Skin epidermis (tissue), 12 donors: ENCODE results near the gene CATSPERD.

ENCODE experiments used
- H3K27ac ChIP-seq, 21 experiments: fragments of 200-600 bp; sonication (generic) in 11 of 21; one replicate each; pipeline ENCODE4 v1.5.0; 2020; ENCODE audit warnings: mild to moderate bottlenecking in 3 of 21, inconsistent platforms in 2 of 21, moderate library complexity in 2 of 21
- H3K4me3 ChIP-seq, 7 experiments: fragments of 200-600 bp; sonication (generic) in 2 of 7; one replicate each; pipeline ENCODE4 v1.5.0; 2020; ENCODE audit warnings: inconsistent platforms in 2 of 7, mild to moderate bottlenecking in 2 of 7, moderate library complexity in 1 of 7

Gene CATSPERD, protein sequence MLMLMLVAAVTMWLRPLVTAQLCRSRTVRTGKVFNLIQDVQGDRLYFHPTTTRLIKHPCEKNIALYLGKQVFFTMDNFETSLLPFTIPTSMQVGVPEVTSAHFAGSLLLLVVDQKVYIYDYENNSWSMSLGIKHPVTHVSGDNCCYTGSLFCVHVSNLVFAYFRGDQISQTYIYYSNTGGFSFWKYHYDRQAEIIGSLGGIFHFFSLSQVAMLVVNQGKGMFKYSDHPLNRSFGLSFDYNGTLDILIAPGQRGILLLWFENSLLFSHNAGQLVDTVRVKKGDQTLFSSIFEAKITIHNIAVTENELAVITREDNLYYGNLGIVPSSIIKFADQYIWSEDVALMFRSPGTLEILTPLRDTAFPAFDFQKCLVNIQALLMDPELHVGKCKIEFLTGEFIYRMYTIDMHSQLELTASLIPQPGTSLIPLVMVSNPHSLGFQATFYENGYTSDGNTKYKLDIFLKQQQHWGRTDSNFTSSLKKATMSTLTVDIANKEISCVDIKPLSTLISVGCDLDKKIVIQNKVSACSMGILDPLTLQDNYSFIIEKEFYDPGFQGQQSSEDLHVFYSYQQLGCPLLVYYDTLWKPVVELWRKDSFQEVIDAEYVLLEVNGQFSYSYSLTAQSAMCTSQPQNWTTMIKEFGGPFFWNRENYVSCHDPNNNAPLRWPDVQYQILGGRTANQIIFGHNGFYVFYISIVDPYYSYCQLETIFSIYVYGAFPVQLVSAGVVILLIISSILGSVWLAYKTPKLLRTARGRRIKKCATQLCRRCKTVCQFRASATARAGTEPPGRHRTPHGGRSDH

DNA sequence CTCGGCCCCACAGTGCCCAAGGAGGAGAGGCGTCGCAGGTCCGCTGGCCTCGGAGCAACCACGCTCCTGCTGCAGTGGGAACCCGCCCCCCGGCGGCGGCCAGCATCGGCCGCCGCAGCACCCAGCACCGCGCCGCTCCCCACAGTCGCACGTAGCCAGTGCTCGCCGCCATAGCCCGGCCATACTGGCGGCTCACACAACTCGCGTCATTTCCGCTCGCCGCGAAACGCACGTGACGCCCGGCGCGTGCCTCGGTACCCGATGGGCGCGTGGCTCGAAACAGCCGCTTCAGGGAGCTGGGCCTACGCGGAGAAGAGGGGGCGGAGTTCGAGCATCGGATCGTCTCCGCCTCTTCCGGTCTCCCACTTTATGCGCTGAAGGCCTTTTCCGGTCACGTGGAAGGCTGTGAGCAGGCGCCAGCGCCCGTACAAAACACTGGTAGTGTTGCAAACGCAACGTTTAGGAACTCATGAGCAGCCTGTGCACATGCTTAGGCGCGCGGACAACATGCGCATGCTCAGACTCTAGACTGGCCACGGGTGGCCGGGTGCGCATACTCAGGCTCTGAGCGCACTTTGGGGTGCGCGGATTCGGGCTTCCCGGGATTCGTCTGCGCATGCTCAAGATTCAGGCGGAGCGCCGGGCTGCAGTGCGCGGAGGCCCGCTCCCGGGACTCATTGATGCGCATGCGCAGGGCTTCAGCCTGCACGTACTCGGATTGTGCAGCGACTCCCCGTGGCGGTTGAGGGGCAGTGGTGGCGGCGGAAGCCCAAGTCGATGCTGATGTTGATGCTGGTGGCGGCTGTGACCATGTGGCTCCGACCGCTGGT is at the start of gene CATSPERD, which contains the start of gene LONP1:
Gene CATSPERD, plus strand, starts transcription at position 677 of the 830 bp plus-strand sequence. Its CDS starts 101 bp downstream, at position 778.
Gene LONP1, minus strand, starts transcription at position 186 of the 830 bp plus-strand sequence. Its CDS starts 14 bp downstream, at position 172.
- Histone ChIP-seq H3K4me3 (peak within 1 kb of the TSS; percentile 84 to 100 (median 92)), H3K27ac (peak within 1 kb of the TSS; percentile 77 to 100 (median 94))

DNA sequence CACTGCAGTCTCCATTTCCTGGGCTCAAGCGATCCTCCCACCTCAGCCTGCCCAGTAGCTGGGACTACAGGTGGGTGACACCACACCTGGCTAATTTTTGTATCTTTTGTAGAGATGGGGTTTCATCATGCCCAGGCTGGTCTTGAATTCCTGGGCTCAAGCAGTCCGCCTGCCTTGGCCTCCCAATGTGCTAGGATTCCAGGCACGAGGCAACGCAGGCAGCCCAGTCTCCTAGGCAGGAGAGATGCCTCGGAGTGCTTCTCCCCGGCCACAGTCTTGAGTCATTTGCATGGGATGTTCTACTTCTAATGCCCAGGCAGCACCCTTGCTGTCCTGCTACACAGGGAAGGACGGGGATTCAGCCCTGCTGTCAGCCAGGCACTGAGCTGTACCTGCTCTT is 48.8 kb upstream of the CATSPERD start:
- Histone ChIP-seq H3K27ac (no peak overlapping the region), H3K4me3 (no peak overlapping the region)

DNA sequence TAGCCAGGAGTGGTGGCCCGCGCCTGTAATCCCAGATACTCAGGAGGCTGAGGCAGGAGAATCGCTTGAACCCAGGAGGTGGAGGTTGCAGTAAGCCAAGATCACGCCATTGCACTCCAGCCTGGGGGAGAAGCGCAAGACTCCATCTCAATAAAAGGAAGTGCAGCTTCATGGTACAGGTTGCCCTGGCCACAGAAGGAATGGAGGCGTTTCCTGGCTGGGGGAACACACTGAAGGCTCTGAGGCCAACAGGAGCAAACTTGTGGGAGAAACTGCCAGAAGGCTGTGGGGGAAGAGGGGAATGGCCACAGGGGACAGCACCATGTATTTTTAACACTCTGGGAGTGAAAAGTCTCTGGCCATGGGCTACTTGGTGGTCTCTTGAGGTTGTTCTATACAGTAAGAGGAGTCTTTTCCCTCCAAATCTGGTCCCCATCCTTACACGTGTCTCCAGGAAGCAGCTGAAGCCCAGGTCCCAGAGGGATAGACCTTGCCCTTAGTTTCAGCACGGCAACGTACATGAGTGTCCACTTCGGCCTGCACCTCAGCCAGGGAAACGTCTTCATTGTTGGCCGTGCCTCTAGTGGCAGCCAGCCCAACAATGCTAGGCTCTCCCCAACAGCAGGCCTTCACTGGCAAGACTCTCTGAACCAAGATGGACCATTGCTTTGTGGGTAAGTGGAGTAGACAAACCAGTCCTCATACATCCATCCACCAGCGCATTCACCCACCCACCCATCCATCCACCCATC is 47.6 kb upstream of the CATSPERD start:
- no peak overlapping the region for H3K27ac ChIP-seq
- H3K4me3 ChIP-seq = no peak overlapping the region

DNA sequence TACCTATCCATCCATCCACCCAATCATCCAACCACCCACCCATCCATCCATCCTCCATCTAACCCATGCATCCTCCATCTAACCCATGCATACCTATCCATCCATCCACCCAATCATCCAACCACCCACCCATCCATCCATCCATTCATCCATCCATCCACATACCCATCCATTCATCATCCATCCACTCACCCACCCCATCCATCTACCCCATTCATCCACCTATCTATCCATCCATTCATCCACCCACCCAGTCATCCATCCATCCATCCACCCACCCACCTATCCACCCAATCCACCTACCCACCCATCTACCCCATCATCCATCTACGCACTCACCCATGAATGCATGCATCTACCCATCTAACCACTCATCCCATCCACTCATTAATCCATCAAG is 46.7 kb upstream of the CATSPERD start:
- Histone ChIP-seq H3K27ac (no peak overlapping the region), H3K4me3 (no peak overlapping the region)

DNA sequence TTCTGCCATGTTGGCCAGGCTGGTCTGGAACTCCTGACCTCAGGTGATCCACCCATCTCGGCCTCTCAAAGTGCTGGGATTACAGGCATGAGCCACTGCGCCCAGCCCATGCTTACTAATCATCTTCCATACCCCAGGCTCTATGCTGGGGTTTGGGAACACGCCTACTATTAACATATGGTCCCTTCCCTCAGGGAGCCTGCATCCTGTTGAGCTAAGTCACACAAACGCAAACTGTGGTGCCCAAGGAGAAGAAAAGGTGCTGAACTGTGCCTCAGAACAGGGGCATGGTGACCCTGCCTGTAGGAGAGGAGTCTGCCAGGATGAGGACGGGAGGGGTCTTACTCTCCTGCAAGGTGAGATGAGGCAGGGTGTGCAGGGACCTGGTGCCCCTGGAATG is 45.7 kb upstream of the CATSPERD start:
- Histone ChIP-seq H3K4me3 (no peak overlapping the region), H3K27ac (no peak overlapping the region)

DNA sequence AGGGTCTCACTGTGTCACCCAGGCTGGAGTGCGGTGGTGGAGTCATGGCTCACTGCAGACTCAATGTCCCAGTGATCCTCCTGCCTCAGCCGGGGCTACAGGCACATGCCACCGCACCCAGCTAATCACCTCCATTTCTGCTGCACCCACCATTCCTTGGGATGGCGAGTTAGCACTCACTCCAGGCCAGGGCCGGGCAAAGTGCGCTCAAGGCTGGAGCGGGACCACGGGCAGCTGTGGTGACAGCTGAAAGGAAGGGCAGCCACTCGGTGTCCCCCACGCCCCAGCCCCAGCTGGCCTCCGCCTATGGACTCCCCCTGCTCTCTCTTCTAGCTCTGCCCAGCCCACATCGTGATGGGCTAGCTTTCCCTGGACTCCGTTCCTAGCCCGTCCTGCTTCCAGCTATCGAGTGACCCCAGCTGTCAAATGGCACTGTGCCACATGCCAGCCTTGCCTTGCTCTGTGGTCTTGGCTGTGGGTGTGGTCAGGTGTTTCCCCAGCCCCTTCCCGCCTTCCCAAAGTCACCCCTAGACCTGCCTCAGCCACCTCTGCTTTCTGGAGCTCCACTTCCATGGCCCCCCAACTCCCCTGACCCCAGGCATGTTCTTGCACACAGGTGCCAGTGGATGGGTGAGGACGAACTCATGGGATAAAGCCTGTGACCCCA is 44.2 kb upstream of the CATSPERD start:
- no peak overlapping the region for H3K4me3 ChIP-seq
- H3K27ac ChIP-seq = no peak overlapping the region

DNA sequence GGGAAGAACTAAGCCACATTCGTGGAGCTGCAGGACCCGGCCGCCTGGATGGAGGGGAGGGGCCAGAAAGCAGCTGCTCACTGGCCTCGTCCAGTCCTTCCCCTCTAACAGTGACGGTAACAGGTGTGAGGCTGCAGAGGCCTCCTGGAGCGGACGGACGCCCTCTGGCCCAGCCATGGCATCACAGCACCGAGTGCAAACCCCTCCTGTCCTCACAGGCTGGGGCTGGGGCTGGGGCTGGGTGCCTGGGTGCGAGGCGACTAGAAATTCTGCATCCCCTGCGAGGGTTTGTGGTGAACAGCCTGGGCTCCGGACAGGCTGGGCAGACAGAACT is 43.7 kb upstream of the CATSPERD start:
- H3K27ac ChIP-seq = no peak overlapping the region
- H3K4me3 ChIP-seq = no peak overlapping the region

DNA sequence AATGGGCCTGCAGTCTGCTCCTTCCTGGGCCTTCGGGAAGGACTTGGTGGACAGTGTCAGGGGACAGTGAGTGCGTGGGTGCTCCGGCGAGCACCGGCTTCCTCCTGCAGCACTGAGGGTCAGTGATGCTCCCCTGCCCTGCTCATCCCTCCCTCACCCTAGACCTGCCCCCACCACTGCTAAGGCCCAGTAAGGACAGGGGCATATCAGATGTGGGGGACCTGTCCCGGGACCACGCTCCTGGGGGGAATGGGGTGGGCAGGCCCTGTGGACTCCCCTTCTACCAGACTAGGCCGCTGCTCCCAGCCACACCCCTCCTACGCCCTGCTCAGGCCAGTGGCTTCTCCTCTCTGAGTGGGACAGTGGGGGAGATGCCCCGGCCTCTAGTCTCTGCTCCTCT is 43.3 kb upstream of the CATSPERD start:
- Histone ChIP-seq H3K4me3 (no peak overlapping the region), H3K27ac (no peak overlapping the region)

DNA sequence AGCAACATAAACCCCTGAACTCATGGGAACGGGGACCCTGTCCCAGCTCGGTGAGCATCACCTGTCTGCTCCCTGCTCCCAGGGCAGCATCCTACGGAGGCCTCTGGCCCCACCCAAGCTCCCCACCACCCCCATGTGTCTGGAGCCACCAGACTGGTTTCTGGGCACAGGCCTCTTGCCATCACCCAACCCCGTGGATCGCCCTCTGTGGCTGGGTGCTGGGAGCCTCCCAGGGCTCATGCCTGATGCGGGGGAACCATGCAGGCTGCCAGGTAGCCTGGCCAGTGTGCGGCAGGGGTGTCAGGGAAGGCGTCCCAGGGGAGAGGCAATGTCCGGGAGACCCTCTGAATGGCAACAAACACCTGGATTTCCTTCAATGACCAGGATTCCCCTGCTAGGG is 42.9 kb upstream of the CATSPERD start:
- Histone ChIP-seq H3K27ac (no peak overlapping the region), H3K4me3 (no peak overlapping the region)

DNA sequence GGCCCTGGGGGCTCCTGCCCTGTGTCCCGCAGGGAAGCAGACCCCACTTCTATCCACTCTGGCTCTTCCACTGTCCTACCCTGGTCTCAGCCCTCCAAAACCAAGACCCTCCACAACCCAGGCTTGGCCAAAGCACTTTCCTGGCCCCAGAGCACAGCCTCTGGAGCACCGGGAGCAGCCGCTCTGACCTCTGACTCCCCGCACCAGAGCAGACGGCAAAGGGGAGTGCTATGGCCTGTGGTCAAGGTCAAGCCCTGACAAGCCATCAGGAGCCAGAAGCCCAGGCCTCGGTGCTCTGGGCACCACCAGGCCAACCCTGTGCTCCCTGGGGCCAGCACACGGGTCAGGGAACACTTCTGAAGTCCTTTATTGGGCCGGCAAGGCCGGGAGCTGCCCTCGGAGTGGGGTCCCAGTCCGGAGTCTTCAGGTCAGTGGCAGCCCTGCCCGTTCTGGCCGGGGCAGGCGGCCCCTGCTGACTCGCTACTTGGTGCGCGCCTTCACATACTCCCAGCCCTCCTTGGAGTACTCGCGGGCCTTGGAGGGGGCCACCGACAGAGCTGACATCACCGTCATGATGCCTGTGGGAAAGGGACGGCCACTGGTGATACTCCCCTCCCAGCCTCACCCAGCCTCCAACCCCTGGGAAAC is 42.2 kb upstream of the CATSPERD start:
- H3K27ac ChIP-seq = no peak overlapping the region
- H3K4me3 ChIP-seq = no peak overlapping the region

DNA sequence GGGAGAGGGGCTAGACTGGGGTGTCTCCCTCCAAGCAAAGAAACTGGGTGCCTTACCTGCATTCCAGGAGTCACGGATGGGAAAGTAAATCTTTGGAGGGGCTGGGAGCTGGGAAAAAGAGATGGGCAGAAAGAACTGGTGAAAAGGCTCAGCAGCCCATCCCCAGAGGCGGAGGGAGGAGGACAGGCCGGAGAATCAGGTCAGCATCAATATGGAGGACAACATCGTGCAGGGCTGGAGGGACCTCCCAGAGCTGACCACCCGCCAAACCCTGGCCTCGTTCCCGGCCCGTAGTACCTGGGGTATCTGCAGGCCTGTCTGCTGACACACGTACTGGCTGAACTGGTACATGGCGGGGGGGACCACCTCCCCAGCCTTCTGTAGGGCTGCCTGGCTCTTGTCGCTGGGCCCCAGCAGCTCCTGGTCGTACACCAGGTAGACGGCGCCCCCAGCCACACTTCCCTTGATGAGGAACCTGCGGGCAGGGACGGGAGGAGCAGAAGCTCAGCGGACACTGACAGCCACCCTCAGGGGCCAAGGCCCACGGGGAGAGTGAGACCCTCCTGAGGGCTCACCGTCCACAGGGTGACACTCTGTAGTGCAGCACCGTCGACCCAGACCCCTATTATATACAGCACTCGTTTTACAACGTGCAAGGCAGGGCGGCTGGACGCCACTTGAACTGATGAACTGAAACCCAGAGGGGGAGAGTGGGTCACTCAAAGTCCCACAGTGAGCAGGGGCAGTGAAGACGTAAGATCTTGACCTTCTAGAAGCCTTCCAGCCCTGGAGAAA is 41.0 kb upstream of the CATSPERD start:
- H3K27ac ChIP-seq = peak overlapping the region; percentile 72 to 98 (median 89)
- H3K4me3 ChIP-seq = peak overlapping the region; percentile 69 to 97 (median 84)

DNA sequence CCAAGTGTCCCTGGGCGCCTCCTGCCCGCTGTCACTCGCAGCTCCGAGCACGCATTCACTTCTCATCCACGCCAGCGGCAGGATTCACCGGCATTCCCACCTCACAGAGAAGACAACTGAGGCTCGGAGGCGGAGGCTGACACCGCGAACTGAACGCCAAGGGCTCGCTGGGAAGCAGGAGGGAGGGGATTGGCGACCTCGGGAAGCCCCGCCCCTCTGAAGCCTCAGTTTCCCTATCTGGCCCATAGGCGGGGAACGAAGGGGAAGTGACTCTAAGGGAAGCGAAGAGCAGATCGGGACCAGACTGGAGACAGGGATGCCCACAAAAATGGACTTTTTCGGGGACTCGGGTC is 40.4 kb upstream of the CATSPERD start:
- peak overlapping the region; percentile 69 to 97 (median 84) for H3K4me3 ChIP-seq
- peak overlapping the region; percentile 72 to 98 (median 89) for H3K27ac ChIP-seq

DNA sequence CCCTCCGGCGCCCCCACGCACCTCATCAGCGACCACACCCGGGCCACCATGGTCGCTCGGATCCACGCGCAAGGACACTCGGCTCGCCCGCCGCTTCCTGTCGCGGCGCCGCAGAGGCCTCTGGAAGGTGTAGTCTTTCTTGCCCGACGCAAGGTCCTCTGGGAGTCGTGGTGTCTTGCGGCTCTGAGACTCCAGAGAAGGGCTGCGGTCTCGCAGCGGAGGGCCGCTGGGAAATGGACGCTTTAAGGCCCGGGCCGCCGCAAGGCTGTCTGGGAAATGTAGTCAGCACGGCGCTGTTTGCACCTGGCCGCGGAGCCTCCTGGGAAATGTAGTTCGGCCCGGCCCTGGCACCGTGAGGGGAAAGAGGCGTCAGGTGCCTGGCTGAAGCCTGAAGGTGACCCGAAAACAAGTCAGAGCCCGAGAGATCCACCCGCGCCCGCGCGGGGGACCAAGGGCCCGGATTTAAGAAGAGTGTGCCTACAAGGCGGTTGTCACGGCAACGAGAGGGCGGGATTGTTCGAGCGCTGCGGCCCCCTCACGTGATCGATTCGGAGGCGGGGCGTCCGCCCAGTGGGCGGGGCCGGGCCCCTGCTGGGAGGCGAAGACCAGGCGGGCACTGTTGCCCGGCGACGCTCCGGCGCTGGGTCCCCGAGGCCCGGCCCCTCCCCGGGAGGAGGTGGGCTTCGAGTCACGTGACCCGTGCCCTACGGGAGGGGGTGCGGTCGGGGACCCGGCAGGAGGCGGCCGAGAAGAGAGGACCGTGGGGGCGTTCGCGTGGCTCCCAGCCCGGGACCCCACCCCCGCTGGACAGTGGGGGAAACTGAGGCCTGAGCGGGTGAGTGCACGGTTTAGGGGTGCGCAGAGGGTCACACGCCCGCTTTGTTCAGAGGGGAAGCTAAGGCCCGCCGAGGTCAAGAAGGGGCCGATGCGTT is 39.7 kb upstream of the CATSPERD start, which contains the start of the genes HSD11B1L and MICOS13:
Gene HSD11B1L, plus strand, starts transcription at position 591 of the 932 bp plus-strand sequence. CDS start 3,806 bp downstream, outside the sequence.
Gene MICOS13, minus strand, starts transcription at position 80 of the 932 bp plus-strand sequence. Its CDS starts 30 bp downstream, at position 50.
- Histone ChIP-seq H3K4me3 (peak within 1 kb of the TSS; percentile 69 to 97 (median 84)), H3K27ac (peak within 1 kb of the TSS; percentile 72 to 98 (median 89))

DNA sequence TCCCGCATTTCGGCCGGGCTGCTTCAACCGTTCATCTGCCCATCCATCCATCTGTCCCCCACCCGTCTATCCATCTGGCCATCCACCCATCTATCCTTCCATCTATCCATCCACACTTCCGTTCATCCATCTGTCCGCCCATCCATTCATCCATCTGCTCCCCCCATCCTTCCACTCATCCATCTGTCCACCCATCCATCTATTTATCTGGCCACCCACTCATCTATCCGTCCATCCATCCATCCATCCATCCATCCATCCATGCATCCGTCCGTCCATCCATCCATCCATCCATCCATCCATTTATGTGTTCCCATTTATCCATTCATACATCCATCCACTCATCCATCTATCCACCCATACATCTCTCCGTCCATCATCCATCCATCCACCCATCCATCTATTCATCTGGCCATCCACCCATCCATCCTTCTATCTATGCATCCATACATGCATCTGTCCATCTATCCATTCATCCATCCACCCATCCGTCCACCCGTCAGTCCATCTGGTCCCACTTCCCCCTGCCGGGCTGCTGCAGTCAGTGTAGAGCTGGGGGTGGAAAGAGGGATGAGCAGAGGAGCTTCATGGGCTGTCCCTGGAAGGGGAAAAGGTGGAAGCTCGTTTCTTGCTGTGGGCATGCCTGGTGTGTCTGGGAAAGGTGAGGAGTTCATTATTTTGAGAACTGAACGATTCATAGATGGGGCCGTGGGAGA is 38.9 kb upstream of the CATSPERD start:
- peak overlapping the region; percentile 69 to 97 (median 84) for H3K4me3 ChIP-seq
- H3K27ac ChIP-seq = peak overlapping the region in 6 of 21 experiments; percentile 84 to 98 (median 88)

DNA sequence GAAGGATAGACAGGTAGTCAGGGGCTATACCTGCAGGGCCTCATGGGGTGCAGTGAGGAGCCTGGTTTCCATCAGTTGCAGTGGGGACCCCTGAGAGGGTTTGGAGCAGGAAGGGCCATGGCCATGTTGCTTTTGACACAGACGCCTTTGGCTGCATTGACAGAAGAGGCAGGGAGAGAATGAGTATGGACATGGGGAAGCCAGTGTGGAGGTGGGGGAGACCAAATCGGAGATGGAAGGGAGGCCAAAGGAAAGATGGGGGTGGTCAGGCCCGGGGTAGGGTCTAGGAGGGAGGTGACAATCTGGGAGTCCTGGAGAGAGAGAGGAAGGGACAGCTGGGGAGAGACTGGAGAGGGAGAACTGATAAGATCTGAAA is 38.3 kb upstream of the CATSPERD start:
- Histone ChIP-seq H3K4me3 (no peak overlapping the region), H3K27ac (no peak overlapping the region)
